Skeletal muscle tissue (tissue), 4 donors: ENCODE data around the gene SDCBP2. TPM values are rescaled to one million over a fixed set of nuclear protein-coding genes. Genes with fewer than 3 reads are reported as not detected.

ENCODE experiments used
- H3K27ac ChIP-seq: one replicate; pipeline ENCODE4 v1.7.0; 2013; ENCODE audit warnings: mild to moderate bottlenecking, low read depth, low read length, inconsistent platforms
- H3K27me3 ChIP-seq, 3 donors: one replicate each; pipeline ENCODE4 v1.7.0; 2013; ENCODE audit warnings: low read length in 3 of 3; ENCODE audit not compliant: control insufficient read depth in 3 of 3, insufficient read depth in 3 of 3
- H3K36me3 ChIP-seq, 3 donors: one replicate each; pipeline ENCODE4 v1.7.0; 2013; ENCODE audit warnings: low read length in 3 of 3; ENCODE audit not compliant: control insufficient read depth in 3 of 3, insufficient read depth in 3 of 3
- H3K4me1 ChIP-seq, 3 donors: one replicate each; pipeline ENCODE4 v1.7.0; 2013; ENCODE audit warnings: low read length in 3 of 3, mild to moderate bottlenecking in 3 of 3; ENCODE audit not compliant: control insufficient read depth in 3 of 3, insufficient read depth in 3 of 3
- H3K4me3 ChIP-seq, 3 donors: one replicate each; pipeline ENCODE4 v1.7.0; 2013; ENCODE audit warnings: low read length in 3 of 3
- H3K9ac ChIP-seq, 3 donors: one replicate each; pipeline ENCODE4 v1.7.0; 2013; ENCODE audit warnings: low read length in 3 of 3, mild to moderate bottlenecking in 3 of 3, moderate library complexity in 2 of 3, low read depth in 1 of 3
- H3K9me3 ChIP-seq, 3 donors: one replicate each; pipeline ENCODE4 v1.7.0; 2013; ENCODE audit warnings: low read length in 3 of 3; ENCODE audit not compliant: control insufficient read depth in 3 of 3
- total RNA-seq: library from RNA; depleted of rRNA; stranded (reverse); fragments of >200 nt; gene quantifications from one replicate; pipeline ENCODE4 v1.2.3, GENCODE V29; 2014
- donor health status: Osteomylitis.

SDCBP2 gene
- total RNA-seq, 1 donor from 2014 or later: 1.6 TPM

GRCh38 chr20:1298888-1299511, 29.9 kb downstream of the SDCBP2 start:
- H3K9me3 ChIP-seq: no peaks in the 10 kb centered on the region
- H3K36me3 ChIP-seq: peaks cover 0 to 12% (median 5%) of the 10 kb centered on the region in 3 donors
- H3K27ac ChIP-seq: no peak overlapping the region
- peaks cover 0 to 5% (median 4%) of the 10 kb centered on the region in 3 donors for H3K4me1 ChIP-seq
- no peak overlapping the region for H3K4me3 ChIP-seq
- H3K27me3 ChIP-seq: no peaks in the 10 kb centered on the region
- no peak overlapping the region for H3K9ac ChIP-seq

- H3K4me3 ChIP-seq: no peak overlapping the region
- H3K9ac ChIP-seq: no peak overlapping the region
- no peak overlapping the region for H3K27ac ChIP-seq
- peaks cover 0 to 12% (median 5%) of the 10 kb centered on the region in 3 donors for H3K36me3 ChIP-seq
- H3K27me3 ChIP-seq: no peaks in the 10 kb centered on the region
- H3K4me1 ChIP-seq: peaks cover 0 to 9% (median 4%) of the 10 kb centered on the region in 3 donors
- no peaks in the 10 kb centered on the region for H3K9me3 ChIP-seq
These were observed 30.8 kb downstream of the SDCBP2 start for GRCh38 chr20:1298166-1298565.

GRCh38 chr20:1297486-1297885, 31.5 kb downstream of the SDCBP2 start:
- H3K9me3 ChIP-seq: no peaks in the 10 kb centered on the region
- peaks cover 0 to 9% (median 4%) of the 10 kb centered on the region in 3 donors for H3K4me1 ChIP-seq
- H3K27ac ChIP-seq: no peak overlapping the region
- H3K9ac ChIP-seq: no peak overlapping the region
- H3K36me3 ChIP-seq: peaks cover 0 to 12% (median 5%) of the 10 kb centered on the region in 3 donors
- no peak overlapping the region for H3K4me3 ChIP-seq
- no peaks in the 10 kb centered on the region for H3K27me3 ChIP-seq

GRCh38 chr20:1296922-1297321, 32.0 kb downstream of the SDCBP2 start:
- peaks cover 0 to 12% (median 5%) of the 10 kb centered on the region in 3 donors for H3K36me3 ChIP-seq

GRCh38 chr20:1296117-1296610, 32.8 kb downstream of the SDCBP2 start:
- H3K36me3 ChIP-seq: peaks cover 0 to 12% (median 5%) of the 10 kb centered on the region in 3 donors
- no peaks in the 10 kb centered on the region for H3K9me3 ChIP-seq
- H3K4me1 ChIP-seq: peaks cover 5 to 21% (median 12%) of the 10 kb centered on the region in 3 donors
- H3K27me3 ChIP-seq: no peaks in the 10 kb centered on the region
- no peak overlapping the region for H3K4me3 ChIP-seq
- no peak overlapping the region for H3K27ac ChIP-seq
- no peak overlapping the region for H3K9ac ChIP-seq

More at GRCh38 chr20:1296922-1297321, 32.0 kb downstream of the SDCBP2 start:
- Histone ChIP-seq H3K27me3 (no peaks in the 10 kb centered on the region), H3K4me3 (no peak overlapping the region), H3K27ac (no peak overlapping the region), H3K9me3 (no peaks in the 10 kb centered on the region), H3K4me1 (peaks cover 0 to 13% (median 8%) of the 10 kb centered on the region in 3 donors), H3K9ac (no peak overlapping the region)

- Histone ChIP-seq H3K27me3 (no peaks in the 10 kb centered on the region), H3K36me3 (peaks cover 0 to 9% (median 5%) of the 10 kb centered on the region in 3 donors), H3K27ac (no peak overlapping the region), H3K9ac (no peak overlapping the region), H3K9me3 (no peaks in the 10 kb centered on the region), H3K4me1 (peaks cover 11 to 22% (median 16%) of the 10 kb centered on the region in 3 donors), H3K4me3 (no peak overlapping the region)
These were observed 33.5 kb downstream of the SDCBP2 start for GRCh38 chr20:1295276-1295930.

GRCh38 chr20:1294497-1294896, 34.4 kb downstream of the SDCBP2 start:
- Histone ChIP-seq H3K36me3 (peaks cover 0 to 5% (median 3%) of the 10 kb centered on the region in 3 donors), H3K27me3 (no peaks in the 10 kb centered on the region), H3K9ac (no peak overlapping the region), H3K4me1 (peaks cover 11 to 22% (median 16%) of the 10 kb centered on the region in 3 donors), H3K4me3 (no peak overlapping the region), H3K9me3 (no peaks in the 10 kb centered on the region), H3K27ac (no peak overlapping the region)

GRCh38 chr20:1293641-1294379, 35.1 kb downstream of the SDCBP2 start:
- Histone ChIP-seq H3K27me3 (no peaks in the 10 kb centered on the region), H3K9me3 (no peaks in the 10 kb centered on the region), H3K36me3 (peaks cover 0 to 5% (median 0%) of the 10 kb centered on the region in 3 donors), H3K4me1 (peaks cover 11 to 22% (median 15%) of the 10 kb centered on the region in 3 donors), H3K4me3 (no peak overlapping the region), H3K9ac (no peak overlapping the region), H3K27ac (no peak overlapping the region)

GRCh38 chr20:1292620-1293019, 36.3 kb downstream of the SDCBP2 start:
- no peak overlapping the region for H3K4me3 ChIP-seq
- no peak overlapping the region for H3K9ac ChIP-seq
- no peaks in the 10 kb centered on the region for H3K27me3 ChIP-seq
- H3K36me3 ChIP-seq: peaks cover 0 to under 1% (median 0%) of the 10 kb centered on the region in 3 donors
- no peak overlapping the region for H3K27ac ChIP-seq
- H3K4me1 ChIP-seq: peaks cover 11 to 25% (median 19%) of the 10 kb centered on the region in 3 donors
- no peaks in the 10 kb centered on the region for H3K9me3 ChIP-seq
